Stimulated activated CD8-positive, alpha-beta memory T cell treated with anti-CD3 and anti-CD28 coated beads, Interleukin-7, amount 100 ng/mL, for 24 hours (primary cell): ENCODE results near the gene SCAPER.
"Not testable (repeated sequence)": the region's sequence is repeated elsewhere in the genome, so short reads cannot be mapped to it uniquely, and the experiment has no call there.

Source experiments
- DNase-seq: peaks from one replicate; pipeline ENCODE4 v3.0.0-alpha.2; 2020; ENCODE audit warnings: low read depth

Gene SCAPER

DNA sequence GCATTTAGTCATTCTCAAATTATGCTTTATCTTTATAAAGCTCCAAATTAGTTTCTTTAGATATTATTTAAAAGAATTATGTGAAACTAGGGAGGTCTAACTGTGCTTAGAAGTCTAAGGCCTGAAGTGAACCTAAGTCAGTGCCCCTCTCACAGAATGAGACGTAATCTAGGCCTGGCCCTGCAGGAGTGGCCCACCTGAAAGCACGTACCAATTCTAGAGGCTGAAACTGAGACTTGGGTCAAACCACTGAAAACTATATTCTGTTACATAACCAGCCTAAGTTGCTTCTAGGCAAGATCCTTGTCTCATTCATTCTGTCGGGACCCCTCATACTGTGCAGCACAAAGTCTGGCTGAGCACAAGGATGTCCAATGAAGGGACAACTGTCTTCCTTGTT is 424.9 kb downstream of the SCAPER start:
- no peak for DNase-seq

DNA sequence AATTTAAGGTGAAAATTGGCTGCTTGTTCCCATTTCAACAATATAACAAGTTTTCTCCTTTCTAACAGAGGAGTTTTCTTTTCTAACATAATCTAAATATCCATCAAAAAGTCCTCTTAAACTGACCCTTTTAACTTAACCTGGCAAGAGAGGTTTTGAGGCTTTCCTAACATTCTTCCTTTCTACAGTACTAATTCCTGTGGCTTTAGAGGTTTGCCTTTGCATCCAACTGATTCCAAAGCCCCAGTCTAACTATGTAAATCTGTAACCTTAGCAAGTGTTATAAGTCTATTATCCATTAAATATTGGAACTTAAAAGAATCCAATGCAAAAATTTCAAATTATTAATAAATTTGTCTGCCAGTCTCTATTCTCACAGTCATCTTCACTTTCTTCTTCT is 434.4 kb downstream of the SCAPER start:
- DNase-seq: no peak

DNA sequence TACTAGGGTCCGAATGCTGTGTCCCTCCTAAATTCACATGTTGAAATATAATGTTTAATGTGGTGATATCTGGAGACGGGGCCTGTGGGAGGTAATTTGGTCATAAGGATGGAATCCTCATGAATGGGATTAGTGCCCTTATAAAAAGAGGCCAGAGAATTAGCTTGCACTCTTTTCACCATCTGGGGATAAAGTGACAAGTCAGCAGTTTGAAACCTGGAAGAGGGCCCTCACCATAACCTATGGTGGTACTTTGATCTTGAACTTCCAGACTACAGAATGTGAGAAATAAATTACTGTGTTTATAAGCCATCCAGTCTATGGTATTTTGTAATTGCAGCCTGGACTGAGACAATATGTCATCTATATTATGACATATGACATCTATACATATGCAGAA is 436.4 kb downstream of the SCAPER start:
- DNase-seq: no peak

DNA sequence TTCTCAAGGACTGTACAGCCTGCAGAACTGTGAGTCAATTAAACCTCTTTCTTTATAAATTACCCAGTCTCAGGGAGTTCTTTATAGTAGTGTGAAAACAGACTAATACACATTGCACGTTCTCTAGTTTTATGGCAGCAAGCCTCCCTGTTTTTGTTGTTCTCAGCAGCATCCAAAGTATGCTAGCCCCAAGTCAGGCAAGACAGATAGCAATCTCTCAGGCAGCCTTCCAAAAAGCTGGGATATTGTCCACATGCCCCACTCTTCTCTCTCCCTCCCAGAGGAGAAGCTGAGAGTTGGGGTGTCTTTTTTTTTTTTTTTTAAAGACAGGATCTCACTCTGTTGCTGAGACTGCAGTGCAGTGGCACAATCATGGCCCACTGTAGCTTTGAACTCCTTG is 438.0 kb downstream of the SCAPER start:
- DNase-seq: no peak

DNA sequence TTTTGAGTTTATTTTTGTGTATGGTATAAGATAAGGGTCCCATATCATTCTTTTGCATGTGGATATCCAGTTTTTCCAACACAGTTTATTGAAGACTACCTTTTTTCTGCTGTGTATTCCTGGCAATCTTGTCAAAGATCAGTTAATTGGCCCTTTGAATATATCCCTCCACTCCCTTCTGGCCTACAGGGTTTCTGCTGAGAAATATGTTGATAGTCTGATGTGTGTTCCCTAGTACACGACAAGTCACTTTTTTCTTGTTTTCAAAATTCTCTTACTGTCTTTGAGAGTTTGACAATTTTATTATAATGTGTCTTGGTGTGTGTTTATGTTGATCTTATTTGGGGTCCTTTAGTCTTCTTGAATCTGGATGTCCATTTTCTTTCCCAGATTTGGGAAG is 439.4 kb downstream of the SCAPER start:
- no peak for DNase-seq

DNA sequence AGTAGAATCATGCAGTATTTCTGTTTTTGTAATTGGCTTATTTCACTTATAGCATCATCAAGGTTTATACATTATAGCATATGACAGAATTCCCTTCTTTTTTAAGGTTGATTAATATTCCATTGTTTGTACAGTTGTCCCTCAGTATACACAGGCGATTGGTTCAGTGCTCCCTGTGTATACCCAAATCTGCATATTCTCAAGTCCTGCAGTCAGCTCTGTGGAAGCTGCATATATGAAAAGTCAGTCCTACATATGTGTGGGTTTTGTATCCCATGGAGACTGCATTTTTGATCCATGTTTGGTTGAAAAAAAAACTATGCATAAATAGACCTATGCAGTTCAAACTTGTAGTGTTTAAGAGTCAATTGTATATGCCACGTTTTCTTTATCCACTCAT is 440.9 kb downstream of the SCAPER start:
- no peak for DNase-seq

DNA sequence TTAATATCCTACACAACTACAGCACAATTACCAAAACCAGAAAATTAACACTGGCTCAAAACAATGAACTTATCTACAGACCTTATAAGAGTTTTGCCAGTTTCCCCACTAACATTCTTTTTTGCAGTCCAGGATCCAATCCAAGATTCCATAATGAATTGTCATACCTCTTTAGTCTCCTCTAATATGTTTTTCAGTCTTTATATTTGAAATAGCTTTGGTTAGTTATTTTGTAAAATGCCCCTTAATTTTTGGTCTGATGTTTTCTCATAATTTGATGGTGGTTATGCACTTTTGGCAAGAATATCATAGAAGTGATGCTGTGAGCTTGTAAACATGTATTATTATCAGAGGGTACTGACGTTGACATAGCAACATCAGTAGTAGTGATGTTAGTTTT is 444.3 kb downstream of the SCAPER start:
- DNase-seq: no peak

DNA sequence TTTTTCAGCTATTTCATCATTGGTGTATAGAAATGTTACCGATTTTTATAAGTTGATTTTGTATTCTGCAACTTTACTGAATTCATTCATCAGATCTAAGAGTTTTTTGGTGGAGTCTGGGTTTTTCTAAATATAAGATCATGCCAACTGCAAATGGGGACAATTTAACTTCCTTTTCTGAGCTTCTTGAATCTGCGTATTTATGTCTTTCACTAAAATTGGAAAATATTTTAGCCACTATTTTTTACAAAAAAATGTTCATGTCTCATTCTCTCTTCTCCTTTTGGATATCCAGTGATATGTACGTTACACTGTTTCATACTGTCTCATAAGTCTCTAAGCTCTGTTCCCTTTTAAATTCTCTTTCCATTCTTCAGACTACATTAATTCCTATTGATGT is 444.8 kb downstream of the SCAPER start:
- DNase-seq: no peak

DNA sequence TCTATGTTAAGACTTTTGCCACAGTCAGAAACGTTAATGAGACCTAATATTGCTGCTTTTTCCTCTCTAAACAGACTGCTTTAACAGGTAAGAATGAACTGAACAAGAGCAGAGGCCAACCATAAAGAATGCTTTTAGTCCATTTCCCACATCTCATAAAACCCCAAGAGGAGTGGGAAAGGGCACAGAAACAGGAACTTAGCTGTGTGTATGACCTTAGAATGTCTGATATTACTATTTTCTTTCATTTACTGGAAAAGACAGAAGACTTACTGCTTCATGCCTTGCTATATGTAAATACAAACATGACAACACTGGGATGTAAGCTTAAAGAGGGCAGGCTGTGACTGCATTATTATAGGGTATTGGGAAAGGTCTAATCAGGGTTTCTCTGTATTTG is 453.6 kb downstream of the SCAPER start:
- no peak for DNase-seq

DNA sequence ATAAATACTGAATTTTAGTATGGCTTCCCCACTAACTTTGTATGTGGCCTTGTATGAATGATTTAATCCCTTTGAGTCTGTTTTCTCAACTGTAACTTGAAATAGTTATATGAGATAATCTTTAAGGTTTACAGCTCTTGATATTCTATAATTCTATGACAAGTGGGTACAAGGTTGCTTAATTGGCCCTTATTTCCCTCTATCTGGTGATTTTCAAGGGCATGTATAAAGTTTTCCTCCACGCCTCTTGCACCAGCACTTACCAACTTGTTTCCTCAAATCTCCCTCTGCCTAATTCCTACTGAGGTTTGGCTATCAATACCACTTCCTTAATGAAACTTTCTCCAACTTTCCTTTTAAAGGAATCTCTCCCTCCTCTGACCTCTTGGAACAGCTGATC is 455.7 kb downstream of the SCAPER start:
- DNase-seq: no peak

DNA sequence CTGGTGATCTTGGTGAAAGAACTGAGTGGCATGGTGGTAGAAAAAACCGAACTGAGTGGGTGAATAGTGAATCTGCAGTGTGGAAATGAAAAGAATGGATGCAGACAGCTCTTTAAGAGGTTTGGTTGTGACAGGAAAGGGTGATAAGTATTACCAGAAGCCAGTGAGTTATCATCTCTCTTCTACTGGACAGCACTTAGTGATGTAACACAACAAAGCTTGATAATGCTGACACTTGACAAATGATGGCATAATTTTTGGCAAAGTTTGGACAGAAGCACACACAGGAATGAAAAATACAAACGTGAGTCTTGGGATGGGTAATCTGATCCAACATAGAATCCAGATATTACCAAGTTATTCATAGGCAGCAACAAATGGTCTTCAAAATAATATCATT is 456.4 kb downstream of the SCAPER start:
- DNase-seq: no peak

DNA sequence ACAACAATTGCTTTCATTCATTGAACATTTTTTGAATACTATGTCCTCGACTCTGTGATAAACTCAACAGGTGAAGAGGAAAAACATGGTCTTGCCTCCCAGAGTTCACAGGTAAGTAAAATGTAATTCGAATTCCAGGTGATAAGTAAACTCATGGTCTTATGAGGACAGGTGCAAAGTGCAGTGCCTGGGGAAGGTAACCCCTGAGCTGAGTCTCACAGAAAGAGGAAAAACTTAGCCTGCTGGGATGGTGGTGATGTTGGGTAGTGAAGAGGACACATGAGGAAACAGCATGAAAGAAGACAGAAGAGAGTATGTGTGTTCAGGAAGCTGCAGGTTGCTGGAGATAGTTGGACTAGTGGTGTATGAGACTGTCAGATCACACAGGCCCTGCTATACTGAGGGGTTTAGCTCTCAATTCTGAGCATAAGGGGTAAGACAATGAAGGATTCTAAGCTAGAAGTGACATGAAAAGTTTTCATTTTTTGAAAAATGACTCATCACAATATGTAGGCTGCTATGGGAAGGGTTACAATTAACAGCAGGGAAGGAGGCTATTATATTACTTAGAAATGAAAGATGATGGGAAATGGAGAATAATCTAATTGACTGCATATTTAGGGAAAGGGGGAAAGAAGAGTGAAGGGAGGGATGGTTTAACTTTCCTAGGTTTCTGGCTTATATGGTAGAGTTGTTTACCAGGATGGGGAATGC is 457.3 kb downstream of the SCAPER start:
- DNase-seq: no peak

DNA sequence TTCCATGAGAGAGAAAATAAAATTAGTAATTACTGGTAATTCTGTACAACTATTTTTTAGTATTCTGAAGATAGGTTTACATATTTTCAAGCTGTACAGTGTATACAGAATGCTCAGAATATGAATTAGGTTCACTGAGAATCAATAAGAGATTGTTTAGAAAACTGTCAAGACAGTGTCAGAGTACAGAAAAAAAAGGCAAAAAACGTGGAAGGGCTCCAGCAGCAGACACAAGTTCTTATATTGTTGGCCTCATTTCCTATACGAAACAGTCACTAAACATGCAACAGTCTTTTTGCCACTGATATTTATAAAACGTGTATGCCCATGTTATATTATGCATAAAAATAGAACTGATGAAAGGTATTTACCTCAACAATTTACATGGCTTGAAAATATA is 464.7 kb downstream of the SCAPER start:
- DNase-seq: no peak

DNA sequence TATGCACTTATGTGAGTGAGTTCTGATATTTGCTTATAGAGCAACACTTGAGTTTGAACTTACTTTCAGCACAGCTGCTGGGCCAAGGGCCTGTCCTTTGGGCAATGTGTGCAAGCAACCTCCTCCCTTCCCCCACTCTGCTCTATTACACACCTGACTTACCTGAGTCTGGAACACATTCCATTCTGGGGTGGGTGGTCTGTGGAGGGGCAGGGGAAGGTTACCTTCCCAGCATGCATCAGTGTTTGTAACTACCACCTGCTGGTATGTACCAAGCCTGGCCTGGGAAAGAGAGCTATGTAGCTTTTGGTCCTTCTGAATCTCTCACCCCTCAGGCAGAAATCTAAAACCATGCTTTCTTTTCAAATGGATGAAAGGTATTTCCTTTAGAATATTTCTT is 465.6 kb downstream of the SCAPER start:
- DNase-seq: no peak

DNA sequence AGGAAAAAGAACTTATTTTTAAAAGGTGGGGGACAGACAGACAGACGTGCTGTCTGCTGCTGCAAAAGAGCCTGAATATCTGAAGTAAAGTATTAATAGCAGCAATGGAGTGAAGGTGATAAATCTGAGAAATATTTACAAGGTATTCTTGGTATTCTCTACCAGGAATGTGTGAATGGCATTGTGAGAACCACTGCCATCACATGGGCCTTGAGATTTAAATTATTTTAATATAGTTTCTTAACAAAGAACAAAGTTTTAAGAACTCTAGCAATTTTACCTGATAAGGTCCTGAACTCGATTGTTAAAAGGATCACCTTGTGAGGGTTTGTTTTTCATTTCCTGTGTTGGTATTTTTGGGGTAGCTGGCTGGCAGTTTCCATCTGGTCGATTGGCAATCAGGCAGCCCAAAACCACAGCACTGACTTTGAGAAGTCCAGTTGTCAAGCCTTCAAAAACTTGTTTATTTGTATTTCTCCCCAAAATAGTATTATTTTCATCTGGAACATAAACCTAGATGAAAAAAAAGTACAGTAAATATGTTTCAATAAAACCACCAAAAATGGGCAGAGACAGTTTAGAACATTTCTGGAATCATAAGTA is 471.2 kb downstream of the SCAPER start:
- no peak for DNase-seq

DNA sequence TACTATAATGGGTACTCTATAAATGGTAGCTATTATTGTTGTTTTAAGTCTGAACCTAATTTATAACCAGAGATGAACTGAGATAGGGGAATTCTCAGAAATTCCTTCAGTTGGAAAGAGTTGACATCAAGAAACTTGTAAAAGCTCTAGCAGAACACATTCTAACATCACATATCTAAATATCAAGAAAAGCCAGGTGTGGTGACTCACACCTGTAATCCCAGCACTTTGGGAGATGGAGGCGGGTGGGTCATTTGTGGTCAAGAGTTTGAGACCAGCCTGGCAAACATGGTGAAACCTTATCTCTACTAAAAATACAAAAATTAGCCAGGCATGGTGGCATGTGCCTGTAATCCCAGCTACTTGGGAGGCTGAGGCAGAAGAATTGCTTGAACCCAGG is 472.1 kb downstream of the SCAPER start:
- DNase-seq: not testable (repeated sequence)

DNA sequence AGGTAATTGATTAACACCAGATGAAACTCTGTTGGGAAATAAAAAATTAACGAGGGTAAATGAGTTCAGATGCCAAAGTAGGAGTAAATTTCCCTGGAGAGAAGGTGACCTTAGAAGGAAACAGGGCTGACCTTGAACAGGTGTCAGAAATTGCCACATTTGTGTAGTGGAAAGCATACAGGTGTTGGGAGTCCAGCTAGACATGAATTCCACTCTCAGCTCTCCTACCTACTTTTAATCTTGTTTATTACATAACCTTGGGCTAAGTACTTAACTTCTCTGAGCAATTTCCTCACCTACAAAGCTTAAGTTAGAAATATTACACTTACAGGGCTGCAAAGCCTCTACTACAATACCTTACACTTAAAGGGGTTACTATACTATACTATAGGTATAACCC is 472.5 kb downstream of the SCAPER start:
- no peak for DNase-seq

DNA sequence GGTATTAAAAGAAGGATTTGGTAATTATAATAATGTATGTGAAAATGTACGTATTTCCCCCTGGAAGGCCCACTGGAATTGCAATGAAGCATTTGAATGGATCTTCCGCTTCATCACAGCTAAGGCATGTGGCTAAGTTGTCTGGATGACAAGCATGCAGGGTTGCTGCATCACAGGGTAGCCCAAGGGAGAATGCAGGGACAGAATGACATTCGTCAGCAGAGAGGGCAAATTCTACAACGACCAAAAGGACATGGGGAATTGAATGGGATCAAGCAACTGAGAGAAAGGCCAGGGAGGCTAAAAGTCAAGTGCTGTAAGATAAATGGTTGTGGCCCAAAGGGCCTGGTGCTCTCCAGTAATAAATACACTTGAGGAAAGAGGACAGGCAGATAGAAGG is 473.2 kb downstream of the SCAPER start:
- DNase-seq: no peak

DNA sequence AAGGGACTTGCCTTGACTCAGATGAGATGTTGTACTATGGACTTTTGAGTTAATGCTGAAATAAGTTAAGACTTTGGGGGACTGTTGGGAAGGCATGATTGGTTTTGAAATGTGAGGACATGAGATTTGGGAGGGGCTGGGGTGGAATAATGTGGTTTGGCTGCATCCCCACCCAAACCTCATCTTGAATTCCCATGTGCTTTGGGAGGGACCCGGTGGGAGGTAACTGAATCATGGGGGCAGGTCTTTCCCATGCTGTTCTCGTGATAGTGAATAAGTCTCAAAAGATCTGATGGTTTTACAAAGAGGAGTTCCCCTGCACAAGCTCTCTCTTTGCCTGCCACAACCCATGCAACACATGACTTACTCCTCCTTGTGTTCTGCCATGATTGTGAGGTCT is 474.4 kb downstream of the SCAPER start:
- DNase-seq: not testable (repeated sequence)

DNA sequence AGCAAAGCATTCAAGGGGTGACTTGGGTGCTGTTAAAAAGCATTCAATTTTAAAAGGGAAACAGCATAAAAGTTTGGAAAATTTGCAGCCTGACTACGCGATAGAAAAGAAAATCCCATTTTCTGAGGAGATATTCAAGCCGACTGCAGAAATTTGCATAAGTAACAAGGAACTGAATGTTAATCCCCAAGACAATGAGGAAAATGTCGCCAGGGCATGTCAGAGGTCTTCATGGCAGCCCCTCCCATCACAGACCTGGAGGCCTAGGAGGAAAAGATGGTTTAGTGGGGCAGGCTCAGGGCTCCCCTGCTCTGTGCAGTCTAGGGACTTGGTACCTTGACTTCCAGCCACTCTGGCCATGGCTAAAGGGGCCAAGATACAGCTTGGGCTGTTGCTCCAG is 475.5 kb downstream of the SCAPER start:
- no peak for DNase-seq

DNA sequence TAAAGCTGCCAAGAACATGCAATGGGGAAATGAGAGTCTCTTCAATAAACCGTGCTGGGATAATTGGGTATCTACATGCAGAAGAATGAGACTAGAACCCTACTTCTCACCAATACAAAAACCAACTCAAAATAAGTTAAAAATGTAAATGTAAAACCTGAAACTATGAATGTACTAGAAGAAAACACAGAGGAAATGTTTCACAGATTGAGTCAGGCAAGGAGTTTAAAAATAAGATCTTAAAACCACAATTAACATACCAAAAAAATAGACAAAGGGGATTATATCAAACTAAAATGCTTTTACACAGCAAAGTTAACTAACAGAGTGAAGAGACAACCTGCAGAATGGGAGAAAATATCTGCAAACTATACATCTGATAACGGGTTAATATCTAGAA is 478.2 kb downstream of the SCAPER start:
- no peak for DNase-seq

DNA sequence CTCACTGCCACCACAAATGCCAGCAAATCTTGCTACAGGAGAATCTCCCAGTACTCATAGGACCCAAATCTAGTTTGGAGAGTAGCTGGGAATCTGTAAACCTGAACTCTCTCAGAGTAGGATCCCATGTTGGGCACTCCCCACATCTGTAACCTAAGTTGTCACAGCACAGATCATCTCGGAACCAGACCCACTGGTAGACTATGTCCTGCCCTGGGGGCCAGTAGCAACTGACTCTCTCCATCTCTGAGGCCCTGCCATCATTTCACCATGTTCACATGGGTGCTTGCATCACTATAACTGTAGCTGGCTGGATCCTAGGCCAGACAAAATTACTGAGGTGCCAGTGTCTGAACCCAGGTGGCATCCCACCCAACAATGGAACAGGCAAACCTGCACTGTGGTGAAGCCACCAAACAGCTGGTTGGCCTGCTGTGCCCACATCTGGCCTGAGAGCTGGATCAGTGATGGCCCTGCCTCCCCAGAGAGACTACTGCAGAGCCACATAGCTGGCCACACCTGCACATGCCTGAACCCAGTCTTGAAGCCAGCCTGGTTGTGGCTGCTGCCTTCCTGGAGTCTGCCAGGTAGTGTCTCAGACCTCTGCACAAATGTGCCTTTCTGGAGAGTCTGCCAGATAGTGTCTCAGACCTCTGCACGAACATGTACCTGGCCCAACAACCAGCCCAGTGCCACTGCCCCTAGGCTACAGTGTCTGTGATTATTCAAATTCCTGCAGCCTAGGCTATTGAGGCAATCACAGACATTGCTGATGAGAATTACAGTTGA is 486.6 kb downstream of the SCAPER start:
- no peak for DNase-seq

DNA sequence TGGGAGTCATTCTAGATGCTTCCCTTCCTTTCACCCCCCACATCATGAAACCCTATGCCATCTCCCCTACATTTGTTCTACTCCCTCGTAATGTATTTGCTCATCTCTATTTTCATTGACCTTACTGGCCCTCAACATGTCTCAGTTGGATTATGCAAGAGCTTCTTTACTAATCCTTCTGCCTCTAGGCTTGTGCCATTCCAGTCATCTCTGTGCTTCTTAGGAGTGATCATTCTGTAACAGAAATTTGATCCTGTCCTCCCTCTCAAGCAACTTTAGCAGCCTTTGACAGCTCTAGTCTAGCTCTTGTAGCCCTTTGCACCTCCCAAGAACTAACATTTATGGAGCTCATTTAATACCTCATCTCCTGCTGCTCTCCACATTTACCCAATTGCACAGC is 503.9 kb downstream of the SCAPER start:
- no peak for DNase-seq
